K562 (cell line): Measurements from ENCODE around the gene MYADML2. TPM values are rescaled to one million over a fixed set of nuclear protein-coding genes. Genes with fewer than 3 reads are reported as not detected.

ENCODE experiments used
- ATAC-seq: fragments of 200-7000 bp; cut with Tn5 transposase; 3 replicates; pipeline ENCODE4 v1.9.1; 2020; ENCODE audit warnings: moderate library complexity
- BruUV-seq: library from RNA; stranded (reverse); fragments of 400-500 nt; replicated peaks from 2 replicates; lab custom pipeline; 2021; lab: Mats Ljungman, UMichigan
- CTCF ChIA-PET: fragments of 300-600 bp; formaldehyde crosslinking; extraction: SDS; loops from one replicate; lab custom pipeline; 2021; ENCODE audit warnings: low intra/inter-chr PET ratio; lab: Yijun Ruan, JAX
- POLR2A ChIA-PET: fragments of 300-600, 350-650 bp; sonication (Branson Sonifier 250); formaldehyde crosslinking; extraction: SDS; loops from one replicate; lab custom pipeline; 2021; ENCODE audit warnings: antibody characterized with exemption, inconsistent platforms; lab: Yijun Ruan, JAX
- DNase-seq, 4 experiments: peaks; one replicate each; pipeline versions ENCODE4 v3.0.0 to v3.0.0-alpha.2; 2011 to 2018; ENCODE audit warnings: low spot score in 3 of 4, mixed read lengths in 3 of 4; ENCODE audit errors: extremely low read depth in 1 of 4
- FAIRE-seq: peaks from 2 replicates; lab custom pipeline; 2011; peaks lifted over from hg19 to GRCh38; lab: Jason Lieb, UNC
- H2AFZ ChIP-seq: 2 replicates; pipeline ENCODE4 v1.6.0; 2011; ENCODE audit warnings: low read depth, low read length, control low read depth, inconsistent platforms
- H3K27ac ChIP-seq: fragments of 200-600 bp; 3 replicates; pipeline ENCODE4 v1.8.0; 2011; ENCODE audit warnings: low read depth, mild to moderate bottlenecking, control low read depth, inconsistent platforms, low read length, moderate library complexity, mixed read lengths; ENCODE audit errors: extremely low read depth
- H3K27me3 ChIP-seq, 2 experiments: fragments of 300-600 bp in 1 of 2; 2 replicates in 1 of 2; 3 replicates in 1 of 2; pipeline versions ENCODE4 v1.6.0 to v1.8.0; 2011; ENCODE audit warnings: inconsistent platforms in 2 of 2, low read length in 2 of 2, mild to moderate bottlenecking in 1 of 2, mixed read lengths in 1 of 2, moderate library complexity in 1 of 2; ENCODE audit not compliant: control insufficient read depth in 2 of 2, insufficient read depth in 2 of 2
- H3K36me3 ChIP-seq: fragments of 300-600 bp; 3 replicates; pipeline ENCODE4 v1.8.0; 2011; ENCODE audit warnings: mild to moderate bottlenecking, low read length, inconsistent platforms; ENCODE audit not compliant: control insufficient read depth, insufficient read depth
- H3K4me1 ChIP-seq, 2 experiments: fragments of 200-600 bp in 1 of 2; replicated peaks in 1 of 2; 2 replicates in 1 of 2; 3 replicates in 1 of 2; pipeline versions ENCODE4 v1.5.1 to v1.8.0; 2011; ENCODE audit warnings: inconsistent platforms in 2 of 2, low read length in 2 of 2, mild to moderate bottlenecking in 1 of 2, mixed read lengths in 1 of 2, moderate library complexity in 1 of 2; ENCODE audit not compliant: control insufficient read depth in 2 of 2, insufficient read depth in 2 of 2
- H3K4me2 ChIP-seq: 2 replicates; pipeline ENCODE4 v1.6.1; 2011; ENCODE audit warnings: low read length, control low read depth, inconsistent platforms, mixed read lengths; ENCODE audit not compliant: insufficient read depth
- H3K4me3 ChIP-seq: fragments of 200-600 bp; sonication (generic), shearing (Covaris generic); 2 replicates; pipeline ENCODE4 v1.5.1; 2016; ENCODE audit warnings: control low read depth, inconsistent platforms
- H3K79me2 ChIP-seq: fragments of 200-600 bp; 3 replicates; pipeline ENCODE4 v1.8.0; 2011; ENCODE audit warnings: low read length, inconsistent platforms; ENCODE audit not compliant: control insufficient read depth, insufficient read depth
- H3K9ac ChIP-seq, 2 experiments: 2 replicates each; pipeline versions ENCODE4 v1.6.0 to v1.6.1; 2011; ENCODE audit warnings: low read depth in 2 of 2, low read length in 2 of 2, control low read depth in 1 of 2, inconsistent platforms in 1 of 2, mild to moderate bottlenecking in 1 of 2, mixed read lengths in 1 of 2; ENCODE audit not compliant: insufficient read depth in 1 of 2
- H3K9me1 ChIP-seq: one replicate; pipeline ENCODE4 v1.6.0; 2011; ENCODE audit warnings: inconsistent platforms, mild to moderate bottlenecking, low read length, moderate library complexity; ENCODE audit not compliant: control insufficient read depth, insufficient read depth
- H3K9me3 ChIP-seq: replicated peaks from 2 replicates; pipeline ENCODE4 v1.5.1; 2011; ENCODE audit warnings: low read depth, low read length, inconsistent platforms; ENCODE audit not compliant: control insufficient read depth, insufficient read depth
- H4K20me1 ChIP-seq: replicated peaks from 2 replicates; pipeline ENCODE4 v1.6.1; 2011; ENCODE audit warnings: low read length, inconsistent platforms, mixed read lengths; ENCODE audit not compliant: control insufficient read depth, insufficient read depth
- CEBPB ChIP-seq: fragments of 450-650 bp; IDR thresholded peaks from 2 replicates; pipeline ENCODE4 v1.6.1; 2016; ENCODE audit warnings: missing genetic modification characterization, missing compliant biosample characterization
- KDM5B ChIP-seq: fragments of 200-600 bp; sonication (generic); IDR thresholded peaks from 2 replicates; pipeline ENCODE4 v1.6.1; 2012; ENCODE audit warnings: low read depth, mild to moderate bottlenecking, moderate library complexity, low read length, control low read depth, inconsistent platforms; ENCODE audit not compliant: insufficient replicate concordance
- MGA ChIP-seq: fragments of 450-650 bp; IDR thresholded peaks from 2 replicates; pipeline ENCODE4 v1.6.1; 2016; ENCODE audit warnings: mild to moderate bottlenecking, moderate library complexity
- SMARCB1 ChIP-seq: IDR thresholded peaks from 2 replicates; pipeline ENCODE4 v1.6.1; 2011; ENCODE audit warnings: improper control_type of control experiment, low read depth; ENCODE audit not compliant: insufficient read length
- ZC3H4 ChIP-seq: sonication (generic); formaldehyde crosslinking; IDR thresholded peaks from 2 replicates; pipeline ENCODE4 v1.9.0; 2021; ENCODE audit warnings: missing genetic modification reagents, borderline replicate concordance
- WGBS: fragments of 100-300 bp; shearing (Covaris generic); methylation state at CpG from one replicate; pipeline ENCODE4 v1.1.6; 2016; ENCODE audit warnings: low coverage, mixed read lengths; ENCODE audit not compliant: insufficient coverage; ENCODE audit errors: missing lambda C conversion rate; 5-methylcytosine and 5-hydroxymethylcytosine counted together
- in situ Hi-C: fragments of 300-500 bp; cut with MboI; formaldehyde crosslinking; loops from 4 replicates; pipeline ENCODE4 v1.15.0; 2018; ENCODE audit warnings: inconsistent platforms, mixed read lengths
- intact Hi-C: fragments of 100-400 bp; cut with micrococcal nuclease; formaldehyde crosslinking; loops from 2 replicates; pipeline ENCODE4 v1.14.2; 2022
- polyA plus RNA-seq, 8 experiments: library from polyadenylated mRNA; depleted of rRNA in 4 of 8; stranded (reverse) in 5 of 8; unstranded in 3 of 8; fragments of >200 nt; fragmentation: Nextera tagmentation in 2 of 8; fragmentation: Illumina TruSeq in 1 of 8; extraction: Ambion mirVana in 2 of 8; extraction: Trizol in 1 of 8; gene quantifications; 2 replicates each; pipeline versions ENCODE4 v1.2.1 to v1.2.3, GENCODE V29; 2011 to 2014; ENCODE audit warnings: inconsistent platforms in 1 of 8, missing spikeins in 1 of 8
- total RNA-seq, 7 experiments: library from RNA; depleted of rRNA in 6 of 7; stranded (reverse); fragments of >200 nt in 6 of 7; fragmentation: Illumina TruSeq in 2 of 7; extraction: Trizol in 2 of 7; gene quantifications; 2 replicates each; pipeline versions ENCODE4 v1.2.1 to v1.2.3, GENCODE V29; 2011 to 2021; ENCODE audit warnings: low replicate concordance in 1 of 7

Gene MYADML2
- total and polyA plus RNA-seq, 9 of the 15 experiments (the other 6 are each of a cell fraction or from before 2014, with no cell fraction given): not detected

GRCh38 chr17:81980122-81980521, 33.1 kb upstream of the MYADML2 start (continued):
- no peak for TF ChIP-seq CEBPB (tag)

GRCh38 chr17:81978524-81979298, 31.7 kb upstream of the MYADML2 start:
- in situ Hi-C loops (no loop called here), intact Hi-C loops (loop anchor here (5.0 kb wide), 1 partner anchor 44 kb away; the partner anchor contains the start of genes CENPX and LRRC45)
- FAIRE-seq (no peak), ATAC-seq (no peak), DNase-seq (no peak)
- Histone ChIP-seq H3K9me1 (no peaks in the 10 kb centered on the region), H3K36me3 (peaks cover 25% of the 10 kb centered on the region; the same call in 1 of the 3 replicates), H3K4me1 (peaks cover 23 to 35% of the 10 kb centered on the region in 2 experiments), H3K9ac (peak overlapping the region; percentile 68 to 95; a peak in 2 of 4 replicates), H3K27me3 (no peaks in the 10 kb centered on the region), H3K9me3 (no peaks in the 10 kb centered on the region), H2AFZ (no peak overlapping the region), H3K4me2 (no peak overlapping the region), H3K79me2 (peaks cover 16% of the 10 kb centered on the region; the same call in 2 of the 3 replicates), H4K20me1 (no peaks in the 10 kb centered on the region), H3K4me3 (no peak overlapping the region; the same call in 1 of the 2 replicates), H3K27ac (no peak overlapping the region)
- TSS peak; percentile 50 for BruUV-seq
- CTCF ChIA-PET: no interaction called here
- 0 out of 2 replicates have a peak, but pooled peaks have one; percentile 11 for TF ChIP-seq ZC3H4 (CRISPR knock-in tag)
- TF ChIP-seq KDM5B: peak; percentile 3
- TF ChIP-seq MGA: no peak
- no peak for TF ChIP-seq SMARCB1
- 95% methylated on average over 25 of the region's 27 CpGs for WGBS
- POLR2A ChIA-PET: interaction anchor here (0.6 to 1.3 kb wide), 2 partner anchors 268 to 467 kb away, joined by 3 to 5 read pairs; no protein-coding TSS in a partner anchor
